Stimulated activated CD8-positive, alpha-beta memory T cell treated with anti-CD3 and anti-CD28 coated beads, Interleukin-4, amount 100 ng/mL, for 48 hours (primary cell): ENCODE data around the gene RNU1-2.
"Not testable (repeated sequence)": the region's sequence is repeated elsewhere in the genome, so short reads cannot be mapped to it uniquely, and the experiment has no call there.

Experiments used
- DNase-seq: peaks from one replicate; pipeline ENCODE4 v3.0.0-alpha.2; 2020

The RNU1-2 gene

GRCh38 chr1:16888860-16889816, 6.6 kb upstream of the RNU1-2 start:
- DNase-seq = peak; percentile 90

GRCh38 chr1:16890539-16891021, 5.2 kb upstream of the RNU1-2 start:
- not testable (repeated sequence) for DNase-seq

GRCh38 chr1:16891057-16891456, 4.7 kb upstream of the RNU1-2 start:
- DNase-seq = not testable (repeated sequence)

GRCh38 chr1:16892978-16893525, 2.7 kb upstream of the RNU1-2 start:
- DNase-seq = not testable (repeated sequence)

GRCh38 chr1:16893796-16894195, 2.0 kb upstream of the RNU1-2 start:
- DNase-seq = not testable (repeated sequence)

- not testable (repeated sequence) for DNase-seq
These were observed 1.4 kb upstream of the RNU1-2 start for GRCh38 chr1:16894338-16894737.

GRCh38 chr1:16895233-16895597, 565 bp upstream of the RNU1-2 start:
- not testable (repeated sequence) for DNase-seq

GRCh38 chr1:16896316-16897055, 706 bp downstream of the RNU1-2 start:
- peak; percentile 83 for DNase-seq

- not testable (repeated sequence) for DNase-seq
These were observed 1.9 kb downstream of the RNU1-2 start for GRCh38 chr1:16897653-16898052.

- not testable (repeated sequence) for DNase-seq
These were observed 2.5 kb downstream of the RNU1-2 start for GRCh38 chr1:16898298-16898697.

- not testable (repeated sequence) for DNase-seq
These were observed 3.2 kb downstream of the RNU1-2 start for GRCh38 chr1:16899020-16899419.

GRCh38 chr1:16900751-16901150, 5.0 kb downstream of the RNU1-2 start:
- no peak for DNase-seq

GRCh38 chr1:16901371-16901770, 5.6 kb downstream of the RNU1-2 start:
- DNase-seq = not testable (repeated sequence)

- DNase-seq = no peak
These were observed 7.3 kb downstream of the RNU1-2 start for GRCh38 chr1:16903054-16903453.

- no peak for DNase-seq
These were observed 7.6 kb downstream of the RNU1-2 start for GRCh38 chr1:16903458-16903796.

- peak; percentile 99 for DNase-seq
These were observed 8.9 kb downstream of the RNU1-2 start for GRCh38 chr1:16904560-16905109.

GRCh38 chr1:16905110-16905867, 9.5 kb downstream of the RNU1-2 start:
- peak; percentile 65 for DNase-seq

- no peak for DNase-seq
These were observed 10.3 kb downstream of the RNU1-2 start for GRCh38 chr1:16905868-16906702.

GRCh38 chr1:16906873-16907272, 11.1 kb downstream of the RNU1-2 start:
- no peak for DNase-seq

GRCh38 chr1:16907870-16908758, 12.3 kb downstream of the RNU1-2 start:
- no peak for DNase-seq
